NCI-H526 treated with DMSO at 0.1 percent for 48 hours (cell line): Measurements from ENCODE around the gene RAVER1.
"Not testable (repeated sequence)": the region's sequence is repeated elsewhere in the genome, so short reads cannot be mapped to it uniquely, and the experiment has no call there.

Source experiments
- DNase-seq: peaks from one replicate; lab custom pipeline; 2025; lab: John Stamatoyannopoulos, UW

The RAVER1 gene

DNA sequence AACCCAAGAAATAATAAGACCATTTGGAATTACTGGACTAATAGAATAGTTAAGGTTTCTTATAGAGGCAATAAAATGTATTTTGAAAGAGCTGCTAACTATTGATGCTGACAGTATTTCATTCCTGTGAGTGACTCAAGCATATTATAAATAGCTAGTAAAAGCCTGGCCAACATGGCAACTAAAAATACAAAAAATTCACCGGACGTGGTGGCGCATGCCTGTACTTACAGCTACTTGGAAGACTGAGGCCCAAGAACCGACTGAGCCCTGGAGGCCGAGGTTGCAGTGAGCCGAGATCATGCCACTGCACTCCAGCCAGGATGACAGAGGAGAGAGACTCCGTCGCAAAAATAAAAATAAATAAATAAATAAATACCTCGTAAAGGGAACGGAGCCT lies 11.5 kb upstream of the RAVER1 start:
- no peak for DNase-seq

DNA sequence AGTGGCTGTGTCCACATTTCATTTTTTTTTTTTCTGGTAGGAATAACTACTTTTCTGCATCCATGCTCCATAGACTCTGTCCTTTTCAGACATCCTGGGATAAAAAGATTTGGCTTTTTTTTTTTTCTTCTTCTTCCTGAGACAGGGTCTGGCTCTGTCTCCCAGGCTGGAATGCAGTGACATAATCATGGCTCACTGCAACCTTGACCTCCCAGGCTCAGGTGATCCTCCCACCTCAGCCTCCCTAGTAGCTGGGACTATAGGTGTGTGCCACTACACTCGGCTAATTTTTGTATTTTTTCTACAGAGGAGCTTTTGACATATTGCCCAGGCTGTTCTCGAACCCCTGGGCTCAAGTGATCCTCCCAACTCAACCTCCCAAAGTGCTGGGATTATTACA lies 10.2 kb upstream of the RAVER1 start:
- no peak for DNase-seq

DNA sequence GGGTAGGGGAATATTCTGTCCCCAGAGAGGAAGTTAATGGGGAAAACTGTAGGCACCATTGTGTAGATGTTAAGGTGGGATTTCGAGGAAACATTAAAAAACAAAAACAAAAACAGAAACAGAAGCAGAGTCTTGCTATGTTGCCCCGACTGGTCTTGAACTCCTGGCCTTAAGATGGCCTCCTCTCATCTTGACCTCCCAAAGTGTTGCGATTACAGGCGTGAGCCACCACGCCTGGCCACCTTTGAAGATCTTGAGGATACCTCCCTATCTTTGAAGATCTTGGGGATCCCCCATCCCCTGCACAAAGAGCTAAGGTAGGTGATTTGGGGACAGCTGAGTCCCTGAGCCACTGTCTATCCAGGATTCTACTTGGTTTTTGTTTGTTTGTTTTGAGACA lies 6.6 kb upstream of the RAVER1 start:
- no peak for DNase-seq

DNA sequence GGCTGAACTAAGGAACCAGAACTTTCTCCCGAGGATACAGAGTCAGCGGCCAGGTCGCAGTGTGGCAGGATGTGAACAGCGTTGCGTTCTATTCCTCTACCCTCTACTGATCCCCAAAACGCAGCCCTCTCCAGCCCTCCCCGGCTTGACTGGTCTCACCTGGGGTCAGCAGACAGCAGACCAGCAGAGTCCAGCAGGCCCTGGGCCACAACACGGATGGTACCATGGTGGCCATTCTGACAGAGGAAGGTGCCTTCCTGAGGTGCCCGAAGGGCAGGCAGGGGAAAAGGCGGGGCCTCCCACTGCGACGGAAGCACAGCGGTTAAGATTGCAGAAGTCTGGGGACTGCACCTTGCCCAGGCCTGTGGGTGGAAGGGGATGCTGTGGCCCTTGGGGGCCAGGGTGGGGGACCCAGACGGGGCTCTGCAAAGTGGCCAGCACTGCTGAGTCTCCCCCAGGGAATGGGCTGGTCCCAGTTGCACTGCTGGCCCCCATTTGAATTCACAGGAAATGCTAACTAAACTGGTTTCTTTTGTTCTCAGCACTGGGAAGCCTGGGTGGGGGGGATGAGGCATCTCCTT lies 6.1 kb upstream of the RAVER1 start, which contains the start of gene ICAM3:
ICAM3 (minus strand) TSS at position 245 of the 581 bp plus-strand sequence; CDS start at position 235, 10 bp downstream.
- no peak for DNase-seq

DNA sequence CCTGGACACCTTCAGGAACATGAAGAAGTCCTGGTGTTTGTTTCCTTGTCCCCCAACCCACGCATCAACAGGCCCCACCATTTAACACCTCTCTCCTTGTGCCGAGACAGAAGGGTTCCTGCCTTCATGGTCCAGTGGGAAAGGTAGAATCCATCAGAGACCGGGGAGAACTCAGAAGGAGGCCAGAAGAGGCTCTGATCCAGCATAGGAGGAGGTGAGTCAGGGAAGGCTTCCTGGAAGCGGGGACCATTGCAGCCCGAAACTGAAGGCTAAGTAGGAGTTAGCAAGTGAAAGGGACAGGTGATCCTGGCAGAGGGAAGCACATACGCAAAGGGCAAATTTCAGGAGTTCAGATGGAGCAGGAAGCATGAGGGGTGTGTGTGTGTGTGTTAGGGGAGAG lies 5.6 kb upstream of the RAVER1 start:
- DNase-seq, result no peak

DNA sequence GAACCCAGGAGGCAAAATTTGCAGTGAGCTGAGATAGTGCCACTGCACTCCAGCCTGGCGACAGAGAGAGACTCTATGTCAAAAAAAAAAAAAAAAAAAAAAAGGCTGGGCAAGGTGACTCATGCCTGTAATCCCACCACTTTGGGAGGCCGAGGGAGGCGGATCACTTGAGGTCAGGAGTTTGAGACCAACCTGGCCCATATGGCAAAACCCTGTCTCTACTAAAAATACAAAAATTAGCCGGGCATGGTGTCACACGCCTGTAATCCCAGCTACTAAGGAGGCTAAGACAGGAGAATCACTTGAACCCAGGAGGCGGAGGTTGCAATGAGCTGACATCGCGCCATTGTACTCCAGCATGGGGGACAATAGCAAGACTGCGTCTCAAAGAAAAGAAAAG lies 3.4 kb upstream of the RAVER1 start:
- not testable (repeated sequence) for DNase-seq

DNA sequence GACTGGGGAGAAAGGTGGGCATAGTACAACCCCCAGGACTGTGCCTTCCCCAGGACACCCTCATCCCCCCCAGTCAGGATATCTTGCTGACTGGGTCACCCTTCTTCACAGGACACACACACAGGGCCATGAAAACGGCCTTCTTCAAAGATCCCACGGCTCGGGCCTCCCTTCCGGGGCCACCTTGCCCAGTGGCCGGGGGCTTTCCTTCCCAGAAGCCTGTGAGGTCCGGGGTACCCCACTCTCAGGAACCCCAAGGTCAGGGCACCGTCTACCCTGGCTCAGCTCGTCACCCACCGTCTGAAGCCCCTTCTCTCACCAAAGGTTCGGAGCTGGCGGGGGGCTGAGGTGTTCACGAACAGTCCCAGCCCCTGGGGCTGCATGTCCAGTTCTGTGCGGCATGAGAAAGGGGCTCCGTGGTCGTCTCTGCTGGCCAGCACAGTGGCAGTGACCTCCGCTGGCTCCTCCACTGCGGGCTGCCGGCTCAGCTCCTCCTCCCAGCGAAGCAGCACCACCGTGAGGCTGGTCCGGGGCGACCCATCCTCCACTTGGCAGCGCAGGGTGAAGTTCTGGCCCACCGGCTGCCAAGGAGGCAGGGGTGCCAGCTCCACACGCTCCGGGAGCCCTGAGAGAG lies 2.1 kb upstream of the RAVER1 start:
- DNase-seq, result no peak

DNA sequence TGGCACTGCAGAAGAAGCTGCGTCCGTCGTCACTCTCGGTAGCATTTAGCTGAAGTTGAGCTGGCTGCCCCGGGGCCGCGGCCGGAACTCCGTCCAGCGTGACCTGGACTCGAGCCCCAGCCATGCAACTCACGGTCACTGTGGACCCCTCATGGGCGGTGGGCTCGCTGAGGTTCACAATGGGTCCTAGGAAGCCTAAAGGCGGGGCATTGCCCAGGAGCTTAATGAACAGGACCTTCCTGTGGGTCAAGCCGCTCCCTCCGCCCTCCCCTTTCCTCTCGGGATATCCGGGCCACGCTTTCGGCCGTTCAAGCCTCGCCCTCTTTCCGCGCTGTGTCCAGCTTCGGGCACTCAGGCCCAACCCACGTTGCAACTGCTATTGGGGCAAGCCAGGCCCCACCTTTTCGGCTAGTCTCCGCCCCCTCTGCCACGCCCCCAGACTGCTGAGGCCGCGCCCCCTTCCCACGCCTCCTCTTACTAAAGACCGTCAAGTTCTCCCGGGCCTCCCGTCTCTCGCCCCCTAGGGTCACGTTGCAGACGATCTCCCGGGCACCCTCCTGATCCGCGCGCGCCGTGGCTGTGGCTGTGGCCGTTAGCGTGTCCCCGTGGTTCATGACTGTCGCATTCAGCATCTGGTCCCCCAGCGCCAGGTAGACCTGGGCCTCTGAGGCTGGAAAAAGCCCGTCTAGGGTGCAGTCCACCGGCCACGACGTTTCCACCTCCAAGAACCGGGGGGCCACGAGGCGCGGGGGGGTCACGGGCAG lies 1.4 kb upstream of the RAVER1 start:
- DNase-seq, result no peak

DNA sequence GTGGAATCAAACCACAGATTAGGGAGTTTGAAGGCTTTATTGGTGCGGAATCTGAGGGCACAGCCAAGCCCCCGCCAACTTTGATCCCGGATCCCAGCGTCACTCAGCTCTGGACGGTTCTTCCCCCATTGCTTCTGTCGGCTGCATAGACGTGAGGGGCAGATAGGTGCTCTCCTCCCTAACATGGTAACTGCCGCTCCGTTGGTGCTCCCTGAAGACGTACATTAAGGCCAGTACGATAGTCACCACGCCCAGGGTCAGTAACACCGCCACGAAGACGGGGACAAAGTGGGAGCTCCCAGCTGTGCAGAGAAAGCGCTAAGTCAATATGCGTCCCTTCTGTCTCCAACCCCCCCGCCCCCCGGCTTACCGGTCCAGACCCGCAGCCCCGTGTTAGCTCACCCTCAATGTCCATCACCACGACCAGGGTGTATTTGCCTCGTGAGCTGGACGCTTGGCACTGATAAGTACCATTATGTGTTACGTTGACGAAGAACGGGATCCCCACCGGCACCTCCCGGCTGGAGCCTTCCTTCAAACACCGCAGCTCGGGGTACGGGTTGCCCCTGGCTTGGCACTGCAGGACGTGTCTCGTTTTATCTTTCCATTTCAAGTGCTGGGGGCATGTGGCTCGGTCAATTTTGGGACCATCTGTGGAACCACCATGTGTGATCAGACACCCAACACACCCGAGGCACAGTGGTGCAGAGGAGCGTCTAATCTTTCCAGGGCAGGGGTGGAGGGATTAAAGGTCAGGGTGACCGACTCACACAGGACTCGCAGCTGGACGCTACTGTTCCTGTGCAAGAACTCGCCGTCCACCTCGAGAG lies 644 bp upstream of the RAVER1 start:
- DNase-seq, result no peak

DNA sequence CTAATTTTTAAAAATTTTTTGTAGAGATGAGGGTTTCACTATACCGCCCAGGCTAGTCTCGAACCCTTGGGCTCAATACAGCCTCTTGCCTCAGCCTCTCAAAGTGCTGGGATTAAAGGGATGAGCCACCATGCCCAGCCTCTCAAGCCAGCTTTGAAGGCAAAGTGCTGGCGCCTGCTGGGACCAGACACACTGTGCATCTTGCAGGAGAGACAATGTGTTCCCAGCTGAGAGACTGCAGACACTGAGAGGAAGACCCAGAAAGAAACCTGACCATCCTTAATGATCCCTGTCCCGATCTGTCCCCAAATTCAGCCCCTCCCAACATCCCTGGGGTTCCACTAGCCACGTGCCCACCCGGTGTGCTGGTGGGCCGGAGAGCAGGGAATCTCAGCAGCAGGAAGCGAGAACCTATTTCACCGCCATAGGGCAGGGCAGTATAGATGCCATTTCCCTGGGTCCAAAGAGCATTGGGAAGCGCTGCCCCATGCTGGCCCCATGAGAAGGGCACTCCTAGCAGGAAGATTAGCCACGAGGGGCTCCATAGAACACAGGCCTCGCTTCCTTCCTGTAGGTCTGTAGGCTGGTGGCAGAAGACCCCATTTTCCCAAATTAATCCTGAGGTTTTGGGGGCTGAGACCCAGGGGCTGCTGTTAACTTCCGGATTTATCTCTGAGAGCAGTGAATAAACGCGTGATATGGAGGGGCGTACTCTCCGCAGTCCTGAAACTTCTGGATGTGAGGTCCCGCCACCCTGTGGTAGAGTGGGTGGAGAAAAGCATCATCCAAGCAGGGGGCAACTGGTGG lies 968 bp downstream of the RAVER1 start:
- DNase-seq, result no peak

DNA sequence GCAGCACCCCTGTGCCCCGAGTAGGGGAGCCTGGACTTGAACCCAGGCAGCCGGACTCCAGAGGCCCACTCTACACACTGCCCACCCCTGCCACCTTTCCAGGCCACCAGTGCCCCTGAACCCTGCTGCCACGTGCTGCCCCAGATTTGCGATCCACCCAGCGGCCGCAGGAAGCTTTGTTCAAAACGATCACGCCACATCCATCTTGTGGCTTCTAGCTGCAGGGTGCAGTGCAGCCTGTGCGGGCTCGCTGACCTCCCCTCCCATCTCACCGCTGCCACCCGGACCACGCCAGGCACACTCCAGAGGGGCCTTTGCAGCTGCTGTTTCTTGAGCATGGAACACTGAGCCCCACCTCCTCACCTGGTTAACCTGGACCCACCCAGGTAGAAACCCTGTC lies 3.8 kb downstream of the RAVER1 start:
- no peak for DNase-seq

DNA sequence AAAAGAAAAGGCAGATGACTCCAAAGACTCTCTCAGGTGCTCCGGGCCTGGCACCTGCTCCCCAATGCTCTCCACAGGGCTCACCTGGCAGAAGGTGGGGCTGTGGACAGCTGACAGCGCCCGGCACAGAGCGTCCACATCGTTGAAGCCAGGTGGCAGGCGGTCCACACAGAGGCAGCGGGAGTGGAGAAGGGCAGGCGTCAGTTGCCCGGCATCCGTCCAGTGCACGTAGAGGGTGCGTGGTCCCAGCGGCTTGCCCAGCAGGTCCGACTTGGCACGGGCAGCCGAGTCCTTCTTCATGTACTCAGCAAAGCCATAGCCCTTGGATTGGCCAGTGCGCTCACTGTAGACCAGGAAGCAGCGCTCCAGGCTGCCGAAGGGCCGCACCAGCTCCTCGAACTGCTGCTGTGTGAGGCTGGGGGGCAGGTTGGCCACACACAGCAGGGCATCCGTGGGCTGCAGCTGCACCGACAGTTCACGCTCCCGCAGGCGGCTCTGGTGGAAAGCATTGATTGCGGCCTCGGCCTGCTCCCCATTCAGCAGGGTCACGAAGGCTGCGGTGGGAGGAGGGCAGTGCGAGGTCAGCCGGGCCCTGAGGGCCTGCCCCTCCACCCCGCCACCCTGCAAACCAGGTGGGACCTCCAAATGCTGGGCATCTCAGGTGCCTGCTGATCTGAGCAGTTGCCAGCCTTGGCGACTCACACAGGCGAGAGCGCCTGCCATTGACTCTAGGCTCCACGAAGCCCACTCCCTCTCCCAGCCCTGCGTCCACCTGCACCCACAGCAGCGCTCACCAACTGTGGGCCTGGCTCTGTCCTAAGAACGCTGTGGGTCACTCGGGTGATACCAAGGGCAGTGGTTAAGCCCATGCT lies 4.5 kb downstream of the RAVER1 start:
- DNase-seq, result no peak

DNA sequence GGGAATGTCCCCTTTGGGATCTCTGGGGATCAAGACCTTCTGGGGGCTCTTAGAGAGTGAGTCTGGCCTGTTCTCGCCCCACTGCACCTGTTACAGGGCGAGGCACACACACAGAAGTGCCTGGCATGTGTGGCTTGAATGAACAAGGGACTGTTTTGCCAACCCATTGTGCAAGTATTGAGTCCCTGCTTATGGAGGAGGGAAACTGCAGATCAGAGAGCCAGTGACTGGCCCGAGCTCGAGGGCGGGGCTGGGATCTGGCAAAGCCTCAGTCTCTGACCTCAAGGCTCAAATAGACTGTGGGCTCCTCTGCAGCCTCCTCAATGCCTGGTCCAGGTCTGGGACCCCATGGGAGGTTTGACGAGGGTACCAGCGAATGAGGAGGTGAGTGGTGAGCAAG lies 5.5 kb downstream of the RAVER1 start:
- DNase-seq, result no peak

DNA sequence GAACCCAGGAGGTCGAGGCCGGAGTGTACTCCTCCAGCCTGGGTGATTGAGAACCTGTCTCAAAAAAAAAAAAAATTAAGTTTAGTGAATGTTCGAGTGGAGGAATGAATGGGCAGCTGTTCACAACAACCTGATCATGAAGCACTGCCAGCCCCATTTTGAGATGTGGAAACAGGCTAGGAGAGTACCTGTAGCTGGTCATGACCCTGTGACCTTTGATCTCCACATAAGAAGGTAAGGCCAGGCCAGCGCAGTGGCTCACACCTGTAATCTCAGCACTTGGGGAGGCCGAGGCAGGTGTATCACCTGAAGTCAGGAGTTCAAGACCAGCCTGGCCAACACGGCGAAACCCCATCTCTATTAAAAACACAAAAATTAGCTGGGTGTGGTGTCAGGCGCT lies 7.6 kb downstream of the RAVER1 start:
- no peak for DNase-seq

DNA sequence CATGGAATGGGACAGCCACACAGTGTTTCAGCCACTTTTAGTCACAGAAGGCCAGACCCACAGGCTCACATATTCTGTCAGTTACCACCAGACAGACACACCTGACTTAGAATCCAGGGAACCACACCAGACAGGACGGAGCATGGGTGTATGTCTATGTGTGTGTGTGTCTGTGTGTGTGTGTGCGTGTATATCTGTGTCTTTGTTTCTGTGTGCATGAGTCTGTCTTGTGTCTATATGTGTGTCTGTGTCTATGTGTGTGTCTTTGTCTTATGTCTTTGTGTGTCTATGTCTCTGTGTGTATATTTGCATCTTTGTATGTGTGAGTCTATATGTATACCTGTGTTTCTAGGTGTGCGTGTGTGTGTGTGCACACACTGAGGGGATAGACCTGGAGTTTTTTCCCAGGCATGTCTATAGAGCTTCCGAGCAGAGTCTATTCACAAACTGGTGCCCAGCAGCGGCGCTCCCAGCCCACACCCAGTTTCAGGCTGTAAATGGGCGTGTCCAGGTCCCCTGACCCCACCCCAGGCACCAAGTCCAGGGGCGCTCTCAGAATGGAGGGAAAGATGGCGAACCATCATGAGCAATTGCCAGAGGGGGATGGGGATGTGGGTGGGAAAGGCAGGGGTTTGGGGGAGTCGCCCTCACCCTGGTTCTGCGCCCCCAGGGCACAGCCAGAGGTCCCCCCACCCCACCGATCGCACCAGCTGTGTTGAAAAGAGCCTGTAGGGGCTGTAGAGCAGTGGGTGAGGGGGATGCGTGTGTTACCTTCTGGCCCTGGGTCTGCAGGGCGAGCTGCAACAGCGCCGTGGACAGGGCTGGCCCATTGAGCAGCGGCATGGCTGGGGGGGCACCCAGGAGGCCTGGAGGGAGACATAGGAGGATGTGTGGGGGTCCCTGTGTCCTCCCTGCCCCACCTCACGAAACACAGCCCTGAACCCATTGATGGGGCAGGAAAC lies 11.2 kb downstream of the RAVER1 start:
- no peak for DNase-seq

DNA sequence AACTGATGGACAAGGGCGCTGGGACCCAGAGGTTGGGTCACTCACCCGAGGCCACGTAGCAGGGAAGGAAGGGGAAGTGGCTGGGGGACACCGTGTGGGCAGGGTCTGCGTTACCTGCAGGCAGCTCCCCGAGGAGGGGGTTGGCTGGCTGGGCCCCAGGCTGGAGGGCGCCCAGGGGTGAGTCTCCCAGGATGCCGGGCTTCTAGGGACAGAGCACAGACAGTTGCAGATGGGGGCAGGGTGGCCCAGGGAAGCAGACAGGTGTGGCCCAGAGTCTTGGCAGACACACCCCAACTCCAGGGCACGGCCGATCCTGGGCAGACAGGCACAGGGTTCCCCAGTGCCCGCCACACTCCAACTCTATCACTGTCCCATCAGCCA lies 11.9 kb downstream of the RAVER1 start:
- DNase-seq, result no peak

DNA sequence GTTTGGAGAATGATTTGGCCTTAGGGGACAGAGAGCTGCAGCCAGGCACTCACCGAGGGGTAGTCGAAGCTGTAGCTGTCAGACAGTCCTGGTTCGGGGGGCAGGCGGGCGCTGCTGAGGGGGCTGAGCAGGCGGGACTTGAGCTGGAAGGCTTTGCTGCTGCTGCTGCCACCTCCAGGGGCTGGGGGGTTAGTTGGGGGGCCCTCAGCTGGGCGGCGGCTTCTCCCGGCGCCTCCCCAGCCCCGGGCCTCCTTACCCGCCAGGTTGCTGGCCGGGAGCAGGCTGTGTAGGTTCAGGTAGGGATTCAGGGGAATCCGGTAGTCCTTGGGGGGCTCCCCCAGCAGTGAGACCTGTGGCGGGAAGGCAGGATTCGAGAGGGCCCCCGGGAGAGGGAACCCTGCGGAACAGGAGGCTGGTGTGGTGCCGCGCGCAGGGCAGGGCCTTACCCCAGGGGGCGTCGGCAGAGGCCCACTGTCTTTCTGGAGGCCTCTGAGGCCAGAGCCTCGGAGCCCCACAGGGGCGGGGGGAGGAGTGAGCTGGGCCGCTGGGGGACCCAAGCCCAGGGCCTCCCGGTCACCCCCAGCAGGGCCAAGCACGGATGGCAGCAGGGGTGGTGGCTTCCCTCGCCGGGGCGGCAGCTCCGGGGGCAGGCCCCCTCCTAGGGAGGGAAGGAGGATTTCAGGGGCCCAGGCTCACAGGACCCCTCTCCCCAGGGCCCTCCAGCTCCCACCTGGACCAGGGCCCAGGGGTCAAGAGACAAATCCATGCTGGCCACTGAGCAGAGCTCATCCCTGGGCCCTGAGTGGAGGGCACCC lies 12.5 kb downstream of the RAVER1 start:
- DNase-seq, result no peak

DNA sequence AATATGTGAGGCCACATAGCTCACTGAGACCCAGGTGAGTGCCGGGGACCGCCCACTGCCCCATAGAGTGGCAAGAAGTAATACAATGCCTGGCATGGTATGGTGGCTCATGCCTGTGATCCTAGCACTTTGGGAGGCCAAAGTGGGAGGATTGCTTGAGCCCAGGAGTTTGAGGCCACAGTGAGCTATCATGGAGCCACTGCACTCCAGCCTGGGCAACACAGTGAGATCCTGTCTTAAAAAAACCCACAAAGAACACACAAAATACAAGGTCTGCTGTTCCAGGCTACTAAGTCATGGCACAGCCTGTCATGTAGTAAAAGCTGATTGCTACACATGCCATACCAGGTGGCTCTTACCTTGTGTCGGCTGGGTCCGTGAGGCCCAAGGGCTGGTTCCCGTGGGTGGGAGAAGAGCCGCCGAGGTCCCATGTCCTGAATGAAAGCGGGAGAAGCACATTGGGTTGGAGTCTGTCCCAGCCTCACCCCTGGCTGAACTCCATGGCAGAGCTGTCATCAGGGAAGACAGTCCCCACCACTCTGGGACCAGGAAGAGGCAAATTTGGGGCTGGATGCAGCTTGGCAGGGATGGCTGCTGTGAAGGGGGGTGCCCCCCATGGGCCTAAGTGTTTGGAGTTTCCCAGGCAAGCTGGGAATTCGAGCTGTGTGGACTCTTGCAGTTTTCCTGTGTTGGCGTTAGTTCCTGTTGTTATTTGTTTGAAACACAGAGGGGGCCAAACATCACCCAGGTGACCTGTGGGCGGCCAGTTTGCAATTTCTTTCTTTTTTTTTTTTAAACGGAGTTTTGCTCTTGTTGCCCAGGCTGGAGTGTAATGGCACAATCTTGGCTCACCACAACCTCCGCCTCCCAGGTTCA lies 14.3 kb downstream of the RAVER1 start:
- no peak for DNase-seq
